Kidney (tissue), 14 donors: ENCODE results near the gene CFAP20DC. TPM values are rescaled to one million over a fixed set of nuclear protein-coding genes. Genes with fewer than 3 reads are reported as not detected.

ENCODE experiments used
- DNase-seq, 5 donors: peaks; one replicate each; pipeline ENCODE4 v3.0.0-alpha.2; 2013 to 2020
- FAIRE-seq: peaks from 2 replicates; lab custom pipeline; 2012; peaks lifted over from hg19 to GRCh38; lab: Jason Lieb, UNC
- H3K27ac ChIP-seq, 2 donors: one replicate each; pipeline ENCODE4 v1.7.0; 2013; ENCODE audit warnings: low read depth in 2 of 2, low read length in 2 of 2, inconsistent platforms in 1 of 2
- H3K27me3 ChIP-seq: one replicate; pipeline ENCODE4 v1.7.1; 2013; ENCODE audit warnings: low read length, inconsistent platforms; ENCODE audit not compliant: control insufficient read depth, insufficient read depth
- H3K36me3 ChIP-seq, 3 donors: one replicate each; pipeline versions ENCODE4 v1.7.0 to v1.7.1; 2013; ENCODE audit warnings: low read length in 3 of 3, control low read depth in 1 of 3, inconsistent platforms in 1 of 3; ENCODE audit not compliant: insufficient read depth in 3 of 3, control insufficient read depth in 2 of 3
- H3K4me1 ChIP-seq, 3 donors: one replicate each; pipeline versions ENCODE4 v1.7.0 to v1.7.1; 2013; ENCODE audit warnings: low read length in 3 of 3, inconsistent platforms in 1 of 3, low read depth in 1 of 3; ENCODE audit not compliant: control insufficient read depth in 2 of 3, insufficient read depth in 2 of 3
- H3K4me3 ChIP-seq, 3 donors: one replicate each; pipeline versions ENCODE4 v1.7.0 to v1.8.1; 2013; ENCODE audit warnings: low read length in 3 of 3, control low read depth in 1 of 3, inconsistent platforms in 1 of 3
- H3K9ac ChIP-seq, 3 donors: one replicate each; pipeline versions ENCODE4 v1.7.0 to v1.7.1; 2013; ENCODE audit warnings: low read length in 3 of 3, control low read depth in 1 of 3, inconsistent platforms in 1 of 3
- H3K9me3 ChIP-seq, 3 donors: one replicate each; pipeline versions ENCODE4 v1.7.0 to v1.7.1; 2013; ENCODE audit warnings: low read length in 3 of 3, control low read depth in 1 of 3, inconsistent platforms in 1 of 3; ENCODE audit not compliant: control insufficient read depth in 2 of 3, insufficient read depth in 1 of 3
- CTCF ChIP-seq: IDR thresholded peaks from 3 replicates; pipeline ENCODE4 v1.5.1; 2012; ENCODE audit warnings: mild to moderate bottlenecking, moderate library complexity, borderline replicate concordance; ENCODE audit not compliant: insufficient read depth; ENCODE audit errors: extremely low read depth
- intact Hi-C: fragments of 100-400 bp; cut with DNase I; formaldehyde crosslinking; loops from one replicate; pipeline ENCODE4 v1.11.1; 2022
- polyA plus RNA-seq: library from polyadenylated mRNA; stranded (reverse); fragments of 350-450 nt; fragmentation: Illumina TruSeq; extraction: RNeasy Lipid Tissue Mini Kit (QIAGEN cat#74804); gene quantifications from one replicate; pipeline ENCODE4 v1.2.3, GENCODE V29; 2014; ENCODE audit warnings: low read depth, low replicate concordance; ENCODE audit not compliant: insufficient read depth
- total RNA-seq: library from RNA; stranded (reverse); fragmentation: NEBNext Ultra II Directional; extraction: Animal tissue kit (Norgen Biotek cat#: 25700); gene quantifications from one replicate; pipeline ENCODE4 v1.2.1, GENCODE V29; 2021
- donor health status: control.
- donor health status: control.
- donor health status: control.
- donor health status: control.
- donor health status: control.
- donor health status: DM: yes; HTN: yes; CAD: no.
- donor health status: Normal renal cell carcinoma (clear cell type).

CFAP20DC gene
- total and polyA plus RNA-seq, 2 donors from 2014 or later, result 0.73 to 3.2 TPM

- Histone ChIP-seq H3K9me3 (peaks cover 0 to 5% (median 3%) of the 10 kb centered on the region in 3 donors), H3K4me1 (no peaks in the 10 kb centered on the region), H3K27ac (no peak overlapping the region), H3K36me3 (no peaks in the 10 kb centered on the region), H3K4me3 (no peak overlapping the region), H3K27me3 (no peaks in the 10 kb centered on the region), H3K9ac (no peak overlapping the region)
- intact Hi-C loops, result no loop called here
- FAIRE-seq, result no peak
- no peak for DNase-seq
- TF ChIP-seq CTCF, result no peak
Observed at GRCh38 chr3:58784888-58785287, 264.9 kb downstream of the CFAP20DC start.

GRCh38 chr3:58784425-58784824 is 265.4 kb downstream of the CFAP20DC start:
- no peak overlapping the region for H3K9ac ChIP-seq
- no peaks in the 10 kb centered on the region for H3K4me1 ChIP-seq
- no peaks in the 10 kb centered on the region for H3K27me3 ChIP-seq
- FAIRE-seq (no peak), DNase-seq (no peak)
- H3K9me3 ChIP-seq, result peaks cover 0 to 9% (median 6%) of the 10 kb centered on the region in 3 donors
- H3K4me3 ChIP-seq, result no peak overlapping the region
- TF ChIP-seq CTCF, result no peak
- intact Hi-C loops, result no loop called here
- H3K27ac ChIP-seq, result no peak overlapping the region
- H3K36me3 ChIP-seq, result no peaks in the 10 kb centered on the region

GRCh38 chr3:58783845-58784244 is 266.0 kb downstream of the CFAP20DC start:
- intact Hi-C loops, result no loop called here
- Histone ChIP-seq H3K27me3 (no peaks in the 10 kb centered on the region), H3K36me3 (no peaks in the 10 kb centered on the region), H3K27ac (no peak overlapping the region), H3K4me3 (no peak overlapping the region), H3K9me3 (peaks cover 0 to 13% (median 6%) of the 10 kb centered on the region in 3 donors), H3K4me1 (no peaks in the 10 kb centered on the region), H3K9ac (no peak overlapping the region)
- TF ChIP-seq CTCF, result no peak
- FAIRE-seq (no peak), DNase-seq (no peak)

GRCh38 chr3:58779934-58780333 is 269.9 kb downstream of the CFAP20DC start:
- intact Hi-C loops, result no loop called here
- no peaks in the 10 kb centered on the region for H3K36me3 ChIP-seq
- no peak overlapping the region for H3K4me3 ChIP-seq
- no peak overlapping the region for H3K27ac ChIP-seq
- FAIRE-seq, result no peak
- no peaks in the 10 kb centered on the region for H3K27me3 ChIP-seq
- no peak for TF ChIP-seq CTCF
- no peaks in the 10 kb centered on the region for H3K4me1 ChIP-seq
- peaks cover 0 to 21% (median 6%) of the 10 kb centered on the region in 3 donors for H3K9me3 ChIP-seq
- DNase-seq, result no peak
- no peak overlapping the region for H3K9ac ChIP-seq
